Common myeloid progenitor, CD34-positive (primary cell): ENCODE measurements around the gene NEGR1.

ENCODE experiments used
- CTCF ChIA-PET: fragments of 350-600 bp; sonication (Branson Sonifier 250); formaldehyde crosslinking; loops from one replicate; lab custom pipeline; 2021; ENCODE audit warnings: antibody characterized with exemption; lab: Charles Lee
- POLR2A ChIA-PET: fragments of 350-600 bp; sonication (Branson Sonifier 250); formaldehyde crosslinking; loops from one replicate; lab custom pipeline; 2021; ENCODE audit warnings: antibody characterized with exemption; lab: Charles Lee
- DNase-seq, 3 donors: peaks; one replicate each; pipeline versions ENCODE4 v3.0.0 to v3.0.0-alpha.2; 2013
- H3K27ac ChIP-seq, 2 experiments: 1 replicate in 1 of 2; 2 replicates in 1 of 2; pipeline ENCODE4 v1.7.0; 2013; ENCODE audit warnings: inconsistent platforms in 2 of 2, low read length in 2 of 2, mild to moderate bottlenecking in 2 of 2, low read depth in 1 of 2, moderate library complexity in 1 of 2; ENCODE audit not compliant: severe bottlenecking in 2 of 2, insufficient read depth in 1 of 2, poor library complexity in 1 of 2
- H3K27me3 ChIP-seq, 5 experiments: replicated peaks in 2 of 5; 1 replicate in 3 of 5; 2 replicates in 2 of 5; pipeline versions ENCODE4 v1.6.1 to v1.7.0; 2013; ENCODE audit warnings: low read length in 4 of 5, mild to moderate bottlenecking in 2 of 5, moderate library complexity in 2 of 5, inconsistent platforms in 1 of 5; ENCODE audit not compliant: insufficient read depth in 5 of 5, control insufficient read depth in 4 of 5
- H3K36me3 ChIP-seq, 4 experiments: 1 replicate in 2 of 4; 2 replicates in 2 of 4; pipeline versions ENCODE4 v1.6.1 to v1.7.0; 2013; ENCODE audit warnings: low read length in 3 of 4, control low read depth in 1 of 4, mild to moderate bottlenecking in 1 of 4; ENCODE audit not compliant: control insufficient read depth in 4 of 4, insufficient read depth in 4 of 4
- H3K4me1 ChIP-seq, 4 experiments: 1 replicate in 3 of 4; 2 replicates in 1 of 4; pipeline versions ENCODE4 v1.6.1 to v1.7.1; 2013; ENCODE audit warnings: low read length in 3 of 4, mild to moderate bottlenecking in 3 of 4, control low read depth in 1 of 4, inconsistent platforms in 1 of 4, moderate library complexity in 1 of 4; ENCODE audit not compliant: control insufficient read depth in 4 of 4, insufficient read depth in 4 of 4; ENCODE audit errors: control extremely low read depth in 1 of 4
- H3K4me3 ChIP-seq, 7 experiments: 1 replicate in 4 of 7; 2 replicates in 3 of 7; pipeline versions ENCODE4 v1.5.1 to v1.7.0; 2013; ENCODE audit warnings: mild to moderate bottlenecking in 7 of 7, low read length in 6 of 7, moderate library complexity in 6 of 7, inconsistent platforms in 2 of 7, low read depth in 2 of 7, control low read depth in 1 of 7; ENCODE audit not compliant: insufficient read depth in 4 of 7, control insufficient read depth in 1 of 7; ENCODE audit errors: extremely low read depth in 1 of 7
- H3K9me3 ChIP-seq, 5 experiments: 1 replicate in 4 of 5; 2 replicates in 1 of 5; pipeline versions ENCODE4 v1.6.1 to v1.7.1; 2013; ENCODE audit warnings: low read length in 4 of 5, mild to moderate bottlenecking in 2 of 5, inconsistent platforms in 1 of 5, low read depth in 1 of 5, moderate library complexity in 1 of 5; ENCODE audit not compliant: control insufficient read depth in 4 of 5, insufficient read depth in 2 of 5; ENCODE audit errors: control extremely low read depth in 1 of 5
- WGBS: methylation state at CpG from one replicate; pipeline ENCODE4 v1.1.5; 2013; ENCODE audit not compliant: insufficient coverage; 5-methylcytosine and 5-hydroxymethylcytosine counted together

Gene NEGR1

GRCh38 chr1:71561729-71562128, 720.6 kb downstream of the NEGR1 start:
- no peak for DNase-seq
- Histone ChIP-seq H3K36me3 (no peaks in the 10 kb centered on the region), H3K27ac (no peak overlapping the region), H3K9me3 (no peaks in the 10 kb centered on the region), H3K4me3 (no peak overlapping the region), H3K27me3 (no peaks in the 10 kb centered on the region), H3K4me1 (no peaks in the 10 kb centered on the region)
- ChIA-PET CTCF (no interaction called here), POLR2A (no interaction called here)
- WGBS: no CpG with 5 or more reads among the region's 2 CpGs

- no peak for DNase-seq
- H3K27me3 ChIP-seq: no peaks in the 10 kb centered on the region
- H3K4me1 ChIP-seq: no peaks in the 10 kb centered on the region
- no peaks in the 10 kb centered on the region for H3K9me3 ChIP-seq
- H3K27ac ChIP-seq: no peak overlapping the region
- ChIA-PET POLR2A (interaction anchor here (0.6 kb wide), 1 partner anchor 917 kb away, joined by 4 read pairs; no protein-coding TSS in a partner anchor), CTCF (no interaction called here)
- no CpG with 5 or more reads among the region's 2 CpGs for WGBS
- no peaks in the 10 kb centered on the region for H3K36me3 ChIP-seq
- no peak overlapping the region for H3K4me3 ChIP-seq
These were observed 721.1 kb downstream of the NEGR1 start for GRCh38 chr1:71561206-71561605.

- Histone ChIP-seq H3K27me3 (no peaks in the 10 kb centered on the region), H3K36me3 (no peaks in the 10 kb centered on the region), H3K27ac (no peak overlapping the region), H3K4me1 (no peaks in the 10 kb centered on the region), H3K4me3 (no peak overlapping the region), H3K9me3 (no peaks in the 10 kb centered on the region)
- WGBS: no CpG with 5 or more reads among the region's 1 CpG
- DNase-seq: no peak
- POLR2A ChIA-PET: no interaction called here
- CTCF ChIA-PET: interaction anchor here (0.7 kb wide), 1 partner anchor 638 kb away, joined by 3 read pairs; no protein-coding TSS in a partner anchor
These were observed 722.5 kb downstream of the NEGR1 start for GRCh38 chr1:71559880-71560279.

- Histone ChIP-seq H3K27me3 (no peaks in the 10 kb centered on the region), H3K9me3 (no peaks in the 10 kb centered on the region), H3K36me3 (no peaks in the 10 kb centered on the region), H3K4me1 (no peaks in the 10 kb centered on the region), H3K4me3 (no peak overlapping the region), H3K27ac (no peak overlapping the region)
- 63% methylated on average over 1 of the region's 2 CpGs for WGBS
- CTCF ChIA-PET: no interaction called here
- POLR2A ChIA-PET: no interaction called here
- DNase-seq: no peak
These were observed 725.2 kb downstream of the NEGR1 start for GRCh38 chr1:71557138-71557537.

- DNase-seq: no peak
- ChIA-PET POLR2A (no interaction called here), CTCF (no interaction called here)
- H3K4me1 ChIP-seq: no peaks in the 10 kb centered on the region
- no peaks in the 10 kb centered on the region for H3K9me3 ChIP-seq
- H3K36me3 ChIP-seq: no peaks in the 10 kb centered on the region
- no peak overlapping the region for H3K4me3 ChIP-seq
- no peaks in the 10 kb centered on the region for H3K27me3 ChIP-seq
- H3K27ac ChIP-seq: no peak overlapping the region
- 100% methylated on average over 3 of the region's 7 CpGs for WGBS
These were observed 733.9 kb downstream of the NEGR1 start for GRCh38 chr1:71548398-71548890.

- Histone ChIP-seq H3K36me3 (no peaks in the 10 kb centered on the region), H3K4me1 (no peaks in the 10 kb centered on the region), H3K4me3 (no peak overlapping the region), H3K27ac (no peak overlapping the region), H3K9me3 (no peaks in the 10 kb centered on the region), H3K27me3 (no peaks in the 10 kb centered on the region)
- 74% methylated on average over 3 of the region's 3 CpGs for WGBS
- POLR2A ChIA-PET: no interaction called here
- no peak for DNase-seq
- CTCF ChIA-PET: no interaction called here
These were observed 740.2 kb downstream of the NEGR1 start for GRCh38 chr1:71542155-71542554.

GRCh38 chr1:71533950-71534349, 748.4 kb downstream of the NEGR1 start:
- WGBS: no CpG with 5 or more reads among the region's 2 CpGs
- H3K27me3 ChIP-seq: no peaks in the 10 kb centered on the region
- ChIA-PET POLR2A (no interaction called here), CTCF (no interaction called here)
- H3K4me1 ChIP-seq: no peaks in the 10 kb centered on the region
- H3K36me3 ChIP-seq: no peaks in the 10 kb centered on the region
- H3K27ac ChIP-seq: no peak overlapping the region
- DNase-seq: no peak
- H3K4me3 ChIP-seq: no peak overlapping the region
- H3K9me3 ChIP-seq: no peaks in the 10 kb centered on the region
